Tibial nerve (tissue), 4 donors: ENCODE data around the gene TMED7. TPM values are rescaled to one million over a fixed set of nuclear protein-coding genes. Genes with fewer than 3 reads are reported as not detected.

Experiments
- DNase-seq, 2 donors: peaks; one replicate each; pipeline ENCODE4 v3.0.0-alpha.2; 2019; ENCODE audit warnings: low spot score in 2 of 2
- H3K27ac ChIP-seq, 4 donors: fragments of 200-600 bp; sonication (generic) in 3 of 4; one replicate each; pipeline ENCODE4 v1.5.1; 2017 to 2019; ENCODE audit warnings: mild to moderate bottlenecking in 1 of 4
- H3K27me3 ChIP-seq, 2 donors: fragments of 200-600 bp; sonication (generic) in 1 of 2; one replicate each; pipeline versions ENCODE4 v1.5.1 to v1.6.0; 2017 to 2019
- H3K36me3 ChIP-seq, 3 donors: fragments of 200-600 bp; sonication (generic); one replicate each; pipeline ENCODE4 v1.5.1; 2018 to 2019
- H3K4me1 ChIP-seq, 4 donors: fragments of 200-600 bp; sonication (generic) in 3 of 4; one replicate each; pipeline ENCODE4 v1.5.1; 2017 to 2019
- H3K4me3 ChIP-seq, 4 donors: fragments of 200-600 bp; sonication (generic) in 3 of 4; one replicate each; pipeline ENCODE4 v1.5.1; 2017 to 2019; ENCODE audit warnings: mild to moderate bottlenecking in 1 of 4, moderate library complexity in 1 of 4
- H3K9me3 ChIP-seq, 4 donors: fragments of 200-600 bp; sonication (generic) in 3 of 4; one replicate each; pipeline ENCODE4 v1.5.1; 2017 to 2019
- EP300 ChIP-seq, 2 donors: sonication (generic); formaldehyde crosslinking; IDR thresholded peaks; one replicate each; pipeline ENCODE4 v1.6.1; 2017; ENCODE audit warnings: antibody characterized with exemption in 2 of 2, mild to moderate bottlenecking in 1 of 2
- POLR2A ChIP-seq, 2 donors: fragments of 450-650 bp; IDR thresholded peaks; one replicate each; pipeline ENCODE4 v1.6.1; 2017; ENCODE audit warnings: antibody characterized with exemption in 2 of 2, mild to moderate bottlenecking in 2 of 2, moderate library complexity in 2 of 2
- WGBS, 2 donors: methylation state at CpG; one replicate each; pipeline ENCODE4 v1.1.5; 2018; 5-methylcytosine and 5-hydroxymethylcytosine counted together
- total RNA-seq, 4 donors: library from RNA; depleted of rRNA; stranded (reverse); fragments of >200 nt; gene quantifications; one replicate each; pipeline ENCODE4 v1.1.0, GENCODE V29; 2016
- TF ChIP-seq, protein P1 (sequence below), 5 experiments: fragments of 200-600 bp in 3 of 5; fragments of 450-650 bp in 2 of 5; sonication (generic) in 3 of 5; IDR thresholded peaks; one replicate each; pipeline ENCODE4 v1.5.1; 2016 to 2019; ENCODE audit warnings: antibody characterized with exemption in 5 of 5, mild to moderate bottlenecking in 3 of 5, moderate library complexity in 2 of 5

Gene TMED7
- total RNA-seq, 4 donors from 2014 or later: 58.5 to 82.5 (median 76.4) TPM

DNA sequence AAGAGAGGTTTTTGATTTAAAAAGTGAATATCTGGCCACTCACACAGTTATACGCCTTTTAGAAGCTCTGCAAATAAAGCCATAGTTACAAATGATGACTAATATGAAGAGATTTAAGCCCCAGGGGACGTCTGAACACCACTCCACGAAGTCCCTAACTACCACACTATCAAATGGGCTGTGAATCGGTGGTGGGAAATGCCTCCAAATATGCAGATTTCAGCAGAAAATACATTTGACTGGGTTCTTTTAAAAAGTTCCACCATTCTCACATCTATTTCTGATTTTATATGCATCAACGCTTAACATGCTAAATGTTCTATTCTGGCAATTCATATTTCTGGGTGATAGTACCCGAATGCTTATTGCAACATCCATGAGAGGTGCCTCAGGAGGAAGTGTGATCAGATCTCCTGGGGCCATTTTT, 46.1 kb downstream of the TMED7 start:
- no peak overlapping the region for H3K4me3 ChIP-seq
- WGBS, 2 donors: 70 to 76% methylated on average over 6 of the region's 6 CpGs
- no peak for DNase-seq
- peaks cover 0 to 28% (median 0%) of the 10 kb centered on the region in 3 donors for H3K36me3 ChIP-seq
- no peak overlapping the region for H3K27ac ChIP-seq
- TF ChIP-seq, protein P1, sequence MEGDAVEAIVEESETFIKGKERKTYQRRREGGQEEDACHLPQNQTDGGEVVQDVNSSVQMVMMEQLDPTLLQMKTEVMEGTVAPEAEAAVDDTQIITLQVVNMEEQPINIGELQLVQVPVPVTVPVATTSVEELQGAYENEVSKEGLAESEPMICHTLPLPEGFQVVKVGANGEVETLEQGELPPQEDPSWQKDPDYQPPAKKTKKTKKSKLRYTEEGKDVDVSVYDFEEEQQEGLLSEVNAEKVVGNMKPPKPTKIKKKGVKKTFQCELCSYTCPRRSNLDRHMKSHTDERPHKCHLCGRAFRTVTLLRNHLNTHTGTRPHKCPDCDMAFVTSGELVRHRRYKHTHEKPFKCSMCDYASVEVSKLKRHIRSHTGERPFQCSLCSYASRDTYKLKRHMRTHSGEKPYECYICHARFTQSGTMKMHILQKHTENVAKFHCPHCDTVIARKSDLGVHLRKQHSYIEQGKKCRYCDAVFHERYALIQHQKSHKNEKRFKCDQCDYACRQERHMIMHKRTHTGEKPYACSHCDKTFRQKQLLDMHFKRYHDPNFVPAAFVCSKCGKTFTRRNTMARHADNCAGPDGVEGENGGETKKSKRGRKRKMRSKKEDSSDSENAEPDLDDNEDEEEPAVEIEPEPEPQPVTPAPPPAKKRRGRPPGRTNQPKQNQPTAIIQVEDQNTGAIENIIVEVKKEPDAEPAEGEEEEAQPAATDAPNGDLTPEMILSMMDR (IDR thresholded peaks at IDR 0.05): no peak
- TF ChIP-seq EP300 (IDR thresholded peaks at IDR 0.05): no peak
- no peak for TF ChIP-seq POLR2A (IDR thresholded peaks at IDR 0.05)
- no peaks in the 10 kb centered on the region for H3K9me3 ChIP-seq
- no peaks in the 10 kb centered on the region for H3K27me3 ChIP-seq
- peaks cover 0 to 5% (median 0%) of the 10 kb centered on the region in 4 donors for H3K4me1 ChIP-seq

DNA sequence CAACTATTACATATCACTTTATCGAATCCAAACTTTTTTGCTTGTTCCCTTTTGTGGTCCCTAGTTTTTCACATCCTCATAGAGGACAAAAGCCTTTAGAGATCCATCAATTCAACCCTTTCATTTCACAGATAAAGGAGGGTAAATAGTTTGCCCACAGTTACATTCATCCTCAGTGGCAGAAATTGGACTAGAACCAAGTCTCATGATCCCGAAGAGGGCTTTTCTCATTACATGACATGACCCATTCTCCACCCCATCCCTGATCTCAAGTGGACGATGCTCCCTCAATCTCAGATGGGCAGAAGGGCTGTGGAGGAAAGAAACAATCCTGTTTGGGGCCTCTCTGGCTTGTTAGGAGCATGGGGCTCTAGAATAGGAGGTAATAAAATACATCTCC, 46.6 kb downstream of the TMED7 start:
- H3K27me3 ChIP-seq: no peaks in the 10 kb centered on the region
- no peaks in the 10 kb centered on the region for H3K9me3 ChIP-seq
- H3K4me1 ChIP-seq: peaks cover 0 to 5% (median 0%) of the 10 kb centered on the region in 4 donors
- H3K27ac ChIP-seq: no peak overlapping the region
- TF ChIP-seq POLR2A (IDR thresholded peaks at IDR 0.05) (no peak), EP300 (IDR thresholded peaks at IDR 0.05) (no peak)
- TF ChIP-seq, protein P1 (IDR thresholded peaks at IDR 0.05): no peak
- H3K4me3 ChIP-seq: no peak overlapping the region
- no peak for DNase-seq
- WGBS, 2 donors: 46 to 47% methylated on average over 3 of the region's 3 CpGs
- peaks cover 0 to 28% (median 0%) of the 10 kb centered on the region in 3 donors for H3K36me3 ChIP-seq

DNA sequence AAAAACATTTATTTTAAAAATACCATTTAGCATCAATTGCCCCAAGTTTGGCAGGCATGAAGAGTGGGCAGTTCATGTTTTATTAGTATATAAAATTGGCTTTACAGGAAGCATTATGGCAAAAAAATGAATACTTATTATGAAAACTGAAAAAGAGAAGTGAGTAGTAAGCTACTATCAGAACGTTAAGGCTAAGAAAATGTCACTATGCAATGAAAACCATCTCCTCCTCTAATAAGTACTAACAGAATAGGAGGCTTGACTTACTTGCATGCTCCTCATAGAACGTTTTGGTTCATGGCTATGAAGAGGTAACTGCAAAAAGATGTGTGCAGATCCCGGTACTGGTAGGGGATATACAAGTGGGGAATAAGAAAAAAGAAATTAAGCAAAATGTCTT, 47.2 kb downstream of the TMED7 start:
- no peak overlapping the region for H3K27ac ChIP-seq
- H3K4me3 ChIP-seq: no peak overlapping the region
- H3K36me3 ChIP-seq: peaks cover 0 to 28% (median 0%) of the 10 kb centered on the region in 3 donors
- WGBS, 2 donors: 54 to 61% methylated on average over 3 of the region's 3 CpGs
- no peak for TF ChIP-seq POLR2A (IDR thresholded peaks at IDR 0.05)
- TF ChIP-seq, protein P1 (IDR thresholded peaks at IDR 0.05): no peak
- no peak for TF ChIP-seq EP300 (IDR thresholded peaks at IDR 0.05)
- no peaks in the 10 kb centered on the region for H3K9me3 ChIP-seq
- no peaks in the 10 kb centered on the region for H3K27me3 ChIP-seq
- no peak for DNase-seq
- peaks cover 0 to 5% (median 0%) of the 10 kb centered on the region in 4 donors for H3K4me1 ChIP-seq

DNA sequence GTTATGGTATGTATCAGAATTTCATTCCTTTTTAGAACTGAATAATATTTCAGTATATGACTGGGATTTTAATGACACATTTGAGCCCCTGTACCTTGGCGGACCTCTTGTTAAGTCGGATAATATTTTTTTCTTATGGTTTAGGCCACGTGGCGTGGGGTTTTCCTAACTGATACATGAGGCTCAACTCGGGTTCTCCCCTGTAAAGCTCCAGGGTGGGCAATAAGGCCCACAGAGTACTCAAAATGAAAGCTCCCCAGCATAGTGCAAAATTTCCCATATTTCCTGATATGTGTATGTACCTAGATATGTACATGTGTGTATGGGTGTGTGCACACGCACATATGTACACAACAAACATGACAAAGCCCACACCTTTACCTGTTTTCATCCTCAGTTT, 48.1 kb downstream of the TMED7 start:
- Histone ChIP-seq H3K36me3 (peaks cover 0 to 28% (median 0%) of the 10 kb centered on the region in 3 donors), H3K27ac (no peak overlapping the region), H3K27me3 (no peaks in the 10 kb centered on the region), H3K9me3 (no peaks in the 10 kb centered on the region), H3K4me1 (peaks cover 0 to 8% (median 0%) of the 10 kb centered on the region in 4 donors), H3K4me3 (no peak overlapping the region)
- no peak for TF ChIP-seq POLR2A (IDR thresholded peaks at IDR 0.05)
- TF ChIP-seq, protein P1 (IDR thresholded peaks at IDR 0.05): no peak
- TF ChIP-seq EP300 (IDR thresholded peaks at IDR 0.05): no peak
- DNase-seq: no peak
- WGBS, 2 donors: 94 to 95% methylated on average over 6 of the region's 6 CpGs

DNA sequence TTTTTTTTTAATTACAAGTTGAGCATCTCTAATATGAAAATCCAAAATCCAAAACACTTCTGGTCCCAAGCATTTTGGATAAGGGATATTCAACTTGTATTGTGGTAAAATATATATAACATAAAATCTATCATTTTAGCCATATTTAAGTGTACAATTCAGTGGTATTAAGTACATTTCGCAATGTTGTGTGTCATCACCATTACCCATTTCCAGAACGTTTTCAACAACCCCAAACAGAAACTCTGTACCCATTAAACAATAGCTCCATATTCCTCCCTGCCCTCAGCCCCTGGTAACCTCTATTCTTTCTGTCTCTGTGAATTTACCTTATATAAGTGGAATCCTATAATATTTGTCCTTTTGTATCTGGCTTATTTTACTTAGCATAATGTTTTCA, 48.5 kb downstream of the TMED7 start:
- H3K4me1 ChIP-seq: peaks cover 0 to 11% (median 0%) of the 10 kb centered on the region in 4 donors
- no peak overlapping the region for H3K4me3 ChIP-seq
- TF ChIP-seq EP300 (IDR thresholded peaks at IDR 0.05) (no peak), POLR2A (IDR thresholded peaks at IDR 0.05) (no peak)
- TF ChIP-seq, protein P1 (IDR thresholded peaks at IDR 0.05): no peak
- WGBS, 2 donors: 80 to 82% methylated on average over 2 of the region's 2 CpGs
- no peaks in the 10 kb centered on the region for H3K27me3 ChIP-seq
- no peak for DNase-seq
- no peaks in the 10 kb centered on the region for H3K9me3 ChIP-seq
- H3K36me3 ChIP-seq: peaks cover 0 to 28% (median 0%) of the 10 kb centered on the region in 3 donors
- no peak overlapping the region for H3K27ac ChIP-seq
